HG03025 (cell line): ENCODE measurements around the gene FGF22.
"Not testable (repeated sequence)": the region's sequence is repeated elsewhere in the genome, so short reads cannot be mapped to it uniquely, and the experiment has no call there.

ENCODE experiments used
- ATAC-seq: cut with Tn5 transposase; IDR thresholded peaks from one replicate; pipeline ENCODE4 v1.9.1; 2021; ENCODE audit warnings: mild to moderate bottlenecking, moderate library complexity; ENCODE audit not compliant: unreplicated experiment, low FRiP score

Gene FGF22

DNA sequence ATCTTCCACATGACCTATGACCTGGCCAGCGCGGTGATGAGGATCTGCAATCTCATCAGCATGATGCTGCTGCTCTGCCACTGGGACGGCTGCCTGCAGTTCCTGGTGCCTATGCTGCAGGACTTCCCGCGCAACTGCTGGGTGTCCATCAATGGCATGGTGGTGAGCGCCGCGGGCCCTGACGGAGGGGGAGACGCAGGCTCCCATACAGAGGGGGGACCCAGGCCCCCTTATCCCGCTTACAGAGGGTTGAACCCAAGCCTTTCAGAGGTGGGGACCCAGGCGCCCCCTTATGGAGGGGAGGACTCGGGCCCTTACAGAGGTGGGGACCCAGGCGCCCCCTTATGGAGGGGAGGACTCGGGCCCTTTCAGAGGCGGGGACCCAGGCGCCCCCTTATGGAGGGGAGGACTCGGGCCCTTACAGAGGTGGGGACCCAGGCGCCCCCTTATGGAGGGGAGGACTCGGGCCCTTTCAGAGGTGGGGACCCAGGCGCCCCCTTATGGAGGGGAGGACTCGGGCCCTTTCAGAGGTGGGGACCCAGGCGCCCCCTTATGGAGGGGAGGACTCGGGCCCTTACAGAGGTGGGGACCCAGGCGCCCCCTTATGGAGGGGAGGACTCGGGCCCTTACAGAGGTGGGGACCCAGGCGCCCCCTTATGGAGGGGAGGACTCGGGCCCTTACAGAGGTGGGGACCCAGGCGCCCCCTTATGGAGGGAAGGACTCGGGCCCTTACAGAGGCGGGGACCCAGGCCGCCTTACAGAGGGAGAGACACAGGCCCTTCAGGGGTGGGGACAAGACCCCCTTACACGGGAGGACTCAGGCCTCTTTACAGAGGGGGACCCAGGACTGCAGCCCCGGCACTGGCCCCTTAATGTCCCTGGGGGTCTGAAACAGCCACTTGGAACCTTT lies 34.4 kb upstream of the FGF22 start:
- ATAC-seq: not testable (repeated sequence)

- ATAC-seq: no peak
These were observed 32.2 kb upstream of the FGF22 start for GRCh38 chr19:607301-608154.

- ATAC-seq: no peak
These were observed 31.3 kb upstream of the FGF22 start for GRCh38 chr19:608155-609003.

GRCh38 chr19:609004-609346 lies 30.7 kb upstream of the FGF22 start:
- no peak for ATAC-seq

GRCh38 chr19:610071-610800 lies 29.4 kb upstream of the FGF22 start:
- ATAC-seq: no peak

GRCh38 chr19:610801-611480 lies 28.7 kb upstream of the FGF22 start:
- no peak for ATAC-seq

GRCh38 chr19:611481-611868 lies 28.2 kb upstream of the FGF22 start:
- no peak for ATAC-seq

GRCh38 chr19:612941-613340 lies 26.7 kb upstream of the FGF22 start:
- ATAC-seq: no peak

GRCh38 chr19:613732-614567 lies 25.7 kb upstream of the FGF22 start:
- ATAC-seq: no peak

DNA sequence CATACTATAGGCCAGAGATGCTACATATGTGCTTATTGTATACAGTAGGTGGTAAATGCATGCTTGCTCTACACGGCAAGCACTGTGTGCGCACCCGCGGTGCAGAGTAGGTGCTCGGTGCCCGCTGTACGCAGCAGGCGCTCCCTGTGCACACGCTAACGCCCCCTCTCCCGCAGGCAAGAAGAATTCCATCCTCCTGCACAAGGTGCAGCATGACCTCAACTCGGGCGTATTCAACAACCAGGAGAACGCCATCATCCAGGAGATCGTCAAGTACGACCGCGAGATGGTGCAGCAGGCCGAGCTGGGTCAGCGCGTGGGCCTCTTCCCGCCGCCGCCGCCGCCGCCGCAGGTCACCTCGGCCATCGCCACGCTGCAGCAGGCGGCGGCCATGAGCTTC lies 24.1 kb upstream of the FGF22 start:
- no peak for ATAC-seq

GRCh38 chr19:616062-616700 lies 23.5 kb upstream of the FGF22 start:
- no peak for ATAC-seq

DNA sequence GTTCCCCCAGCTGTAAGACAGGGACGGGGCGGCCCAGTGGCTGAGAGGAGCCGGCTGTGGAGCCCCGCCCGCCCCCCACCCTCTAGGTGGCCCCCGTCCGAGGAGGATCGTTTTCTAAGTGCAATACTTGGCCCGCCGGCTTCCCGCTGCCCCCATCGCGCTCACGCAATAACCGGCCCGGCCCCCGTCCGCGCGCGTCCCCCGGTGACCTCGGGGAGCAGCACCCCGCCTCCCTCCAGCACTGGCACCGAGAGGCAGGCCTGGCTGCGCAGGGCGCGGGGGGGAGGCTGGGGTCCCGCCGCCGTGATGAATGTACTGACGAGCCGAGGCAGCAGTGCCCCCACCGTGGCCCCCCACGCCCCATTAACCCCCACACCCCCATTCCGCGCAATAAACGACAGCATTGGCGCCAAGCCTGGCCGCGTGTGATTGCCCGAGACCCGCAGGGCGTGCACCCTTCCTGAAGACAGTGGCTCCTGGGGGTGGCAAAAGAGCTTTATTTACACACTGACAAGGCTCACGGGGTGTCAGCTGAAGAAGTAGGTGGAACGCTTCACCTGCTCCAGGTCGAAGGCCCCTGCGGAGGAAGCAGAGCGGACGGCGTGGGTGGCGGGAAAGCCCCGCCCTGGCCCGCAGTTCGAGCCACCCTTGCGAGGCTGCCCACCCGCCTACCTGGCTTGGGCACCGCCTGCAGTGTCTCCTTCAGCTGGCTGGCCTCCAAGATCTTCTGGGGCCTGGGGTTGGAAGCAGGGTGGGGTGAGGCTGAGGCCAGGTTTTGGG lies 22.7 kb upstream of the FGF22 start:
- no peak for ATAC-seq

- ATAC-seq: no peak
These were observed 22.0 kb upstream of the FGF22 start for GRCh38 chr19:617551-618246.

GRCh38 chr19:618247-618619 lies 21.4 kb upstream of the FGF22 start:
- ATAC-seq: no peak

- no peak for ATAC-seq
These were observed 20.9 kb upstream of the FGF22 start for GRCh38 chr19:618674-619285.

- ATAC-seq: no peak
These were observed 20.2 kb upstream of the FGF22 start for GRCh38 chr19:619286-620002.
